Mucosa of descending colon (tissue), 3 donors: ENCODE measurements around the gene AHNAK2. TPM values are rescaled to one million over a fixed set of nuclear protein-coding genes. Genes with fewer than 3 reads are reported as not detected.

Experiments
- ATAC-seq: fragments of 200-7000 bp; cut with Tn5 transposase; one replicate; pipeline ENCODE4 v1.9.1; 2020; ENCODE audit warnings: mild to moderate bottlenecking, moderate library complexity
- DNase-seq, 3 donors: peaks; one replicate each; pipeline ENCODE4 v3.0.0-alpha.2; 2020
- H3K36me3 ChIP-seq: fragments of 200-600 bp; one replicate; pipeline ENCODE4 v1.8.0; 2021; ENCODE audit warnings: low read depth, mild to moderate bottlenecking
- H3K4me1 ChIP-seq: fragments of 200-600 bp; one replicate; pipeline ENCODE4 v1.8.0; 2021; ENCODE audit warnings: low read depth, mild to moderate bottlenecking
- H3K4me3 ChIP-seq: fragments of 200-600 bp; one replicate; pipeline ENCODE4 v1.8.0; 2021; ENCODE audit warnings: mild to moderate bottlenecking
- H3K9me3 ChIP-seq: fragments of 200-600 bp; one replicate; pipeline ENCODE4 v1.8.0; 2021; ENCODE audit warnings: mild to moderate bottlenecking
- intact Hi-C, 2 donors: fragments of 100-400 bp; cut with DNase I in 1 of 2; cut with micrococcal nuclease in 1 of 2; formaldehyde crosslinking; loops; one replicate each; pipeline versions ENCODE4 v1.11.0 to v1.11.1; 2022; cut with DNase I, micrococcal nuclease
- total RNA-seq, 3 donors: library from RNA; stranded (reverse); fragmentation: NEBNext Ultra II Directional in 2 of 3; extraction: Animal tissue kit (Norgen Biotek cat#: 25700) in 2 of 3; gene quantifications; one replicate each; pipeline versions ENCODE4 v1.2.1 to v1.2.4, GENCODE V29; 2021 to 2023
- TF ChIP-seq, protein P1 (sequence below): fragments of 200-600 bp; IDR thresholded peaks from one replicate; pipeline ENCODE4 v1.8.0; 2022; ENCODE audit warnings: antibody characterized with exemption, mild to moderate bottlenecking
- donor health status: DM: no; HTN: no; CAD: no; lungs with moderate emphysema.
- donor health status: DM: no; HTN: no; CAD: no.
- donor health status: DM: no; HTN: yes; CAD: no.

The AHNAK2 gene
- total RNA-seq, 3 donors from 2014 or later: 4.6 to 145 (median 20.3) TPM

- Histone ChIP-seq H3K9me3 (no peaks in the 10 kb centered on the region), H3K4me1 (no peaks in the 10 kb centered on the region), H3K36me3 (no peaks in the 10 kb centered on the region), H3K4me3 (no peak overlapping the region)
- no peak for DNase-seq
- intact Hi-C loops: no loop called here
- ATAC-seq: no peak
- TF ChIP-seq, protein P1, sequence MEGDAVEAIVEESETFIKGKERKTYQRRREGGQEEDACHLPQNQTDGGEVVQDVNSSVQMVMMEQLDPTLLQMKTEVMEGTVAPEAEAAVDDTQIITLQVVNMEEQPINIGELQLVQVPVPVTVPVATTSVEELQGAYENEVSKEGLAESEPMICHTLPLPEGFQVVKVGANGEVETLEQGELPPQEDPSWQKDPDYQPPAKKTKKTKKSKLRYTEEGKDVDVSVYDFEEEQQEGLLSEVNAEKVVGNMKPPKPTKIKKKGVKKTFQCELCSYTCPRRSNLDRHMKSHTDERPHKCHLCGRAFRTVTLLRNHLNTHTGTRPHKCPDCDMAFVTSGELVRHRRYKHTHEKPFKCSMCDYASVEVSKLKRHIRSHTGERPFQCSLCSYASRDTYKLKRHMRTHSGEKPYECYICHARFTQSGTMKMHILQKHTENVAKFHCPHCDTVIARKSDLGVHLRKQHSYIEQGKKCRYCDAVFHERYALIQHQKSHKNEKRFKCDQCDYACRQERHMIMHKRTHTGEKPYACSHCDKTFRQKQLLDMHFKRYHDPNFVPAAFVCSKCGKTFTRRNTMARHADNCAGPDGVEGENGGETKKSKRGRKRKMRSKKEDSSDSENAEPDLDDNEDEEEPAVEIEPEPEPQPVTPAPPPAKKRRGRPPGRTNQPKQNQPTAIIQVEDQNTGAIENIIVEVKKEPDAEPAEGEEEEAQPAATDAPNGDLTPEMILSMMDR: no peak
Measured at GRCh38 chr14:105010106-105010505, 31.9 kb upstream of the AHNAK2 start.

- Histone ChIP-seq H3K9me3 (no peaks in the 10 kb centered on the region), H3K36me3 (no peaks in the 10 kb centered on the region), H3K4me1 (no peaks in the 10 kb centered on the region), H3K4me3 (no peak overlapping the region)
- intact Hi-C loops: no loop called here
- ATAC-seq: no peak
- DNase-seq: no peak
- TF ChIP-seq, protein P1: no peak
Measured at GRCh38 chr14:105007593-105008264, 29.6 kb upstream of the AHNAK2 start.

DNA sequence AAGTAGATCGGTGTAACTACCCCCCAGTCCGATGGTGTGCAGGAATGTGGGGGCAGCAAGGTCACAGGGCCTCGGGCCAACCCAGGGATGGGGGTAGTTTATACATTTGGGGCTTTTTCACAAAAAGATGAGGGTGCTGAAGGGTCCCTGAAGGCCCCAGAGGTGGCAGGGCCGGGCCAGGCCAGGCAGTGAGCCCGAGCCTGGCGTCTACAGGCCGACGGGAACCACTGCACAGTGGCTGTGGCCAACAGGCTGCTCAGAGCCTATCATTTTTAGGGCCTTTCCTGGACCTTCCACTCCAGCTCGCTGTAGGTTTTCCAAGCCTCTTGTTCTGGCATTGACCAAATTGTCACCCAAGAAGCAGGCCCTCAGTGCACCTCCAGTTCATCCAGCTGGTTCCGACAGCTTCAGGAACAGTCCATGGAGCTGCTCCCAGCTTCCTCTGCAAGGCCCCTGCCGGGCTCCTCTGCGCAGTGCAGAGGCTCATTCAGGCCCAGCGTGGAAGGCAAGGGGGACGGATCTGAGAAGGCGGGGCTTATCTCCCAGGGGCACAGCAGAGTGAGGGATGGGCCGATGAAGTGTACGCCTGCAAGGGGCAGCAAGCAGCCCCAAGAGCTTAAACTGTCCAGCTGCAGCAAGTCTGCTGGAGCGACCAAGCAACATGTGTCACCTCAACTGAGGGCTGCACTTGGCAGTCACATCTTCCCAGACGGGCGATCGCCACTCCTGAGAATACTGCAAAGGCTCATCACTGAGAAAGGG lies 28.8 kb upstream of the AHNAK2 start:
- Histone ChIP-seq H3K9me3 (no peaks in the 10 kb centered on the region), H3K4me1 (no peaks in the 10 kb centered on the region), H3K36me3 (no peaks in the 10 kb centered on the region), H3K4me3 (no peak overlapping the region)
- TF ChIP-seq, protein P1: no peak
- intact Hi-C loops: no loop called here
- no peak for DNase-seq
- no peak for ATAC-seq

GRCh38 chr14:105005929-105006830 lies 28.0 kb upstream of the AHNAK2 start:
- TF ChIP-seq, protein P1: no peak
- Histone ChIP-seq H3K4me1 (no peaks in the 10 kb centered on the region), H3K9me3 (no peaks in the 10 kb centered on the region), H3K36me3 (no peaks in the 10 kb centered on the region), H3K4me3 (no peak overlapping the region)
- peak; percentile 32 for ATAC-seq
- no peak for DNase-seq
- intact Hi-C loops: no loop called here

GRCh38 chr14:105005329-105005928 lies 27.3 kb upstream of the AHNAK2 start:
- H3K9me3 ChIP-seq: no peaks in the 10 kb centered on the region
- intact Hi-C loops: no loop called here
- TF ChIP-seq, protein P1: no peak
- H3K4me1 ChIP-seq: no peaks in the 10 kb centered on the region
- DNase-seq: no peak
- no peaks in the 10 kb centered on the region for H3K36me3 ChIP-seq
- peak; percentile 9 for ATAC-seq
- no peak overlapping the region for H3K4me3 ChIP-seq
